HUDEP-2 (cell line): ENCODE results near the gene B3GALT5.
"Not testable (repeated sequence)": the region's sequence is repeated elsewhere in the genome, so short reads cannot be mapped to it uniquely, and the experiment has no call there.

ENCODE experiments used
- DNase-seq, 76 experiments: peaks; one replicate each; lab custom pipeline; 2025; ENCODE audit not compliant: unreplicated experiment in 76 of 76; lab: John Stamatoyannopoulos, UW

Gene B3GALT5

DNA sequence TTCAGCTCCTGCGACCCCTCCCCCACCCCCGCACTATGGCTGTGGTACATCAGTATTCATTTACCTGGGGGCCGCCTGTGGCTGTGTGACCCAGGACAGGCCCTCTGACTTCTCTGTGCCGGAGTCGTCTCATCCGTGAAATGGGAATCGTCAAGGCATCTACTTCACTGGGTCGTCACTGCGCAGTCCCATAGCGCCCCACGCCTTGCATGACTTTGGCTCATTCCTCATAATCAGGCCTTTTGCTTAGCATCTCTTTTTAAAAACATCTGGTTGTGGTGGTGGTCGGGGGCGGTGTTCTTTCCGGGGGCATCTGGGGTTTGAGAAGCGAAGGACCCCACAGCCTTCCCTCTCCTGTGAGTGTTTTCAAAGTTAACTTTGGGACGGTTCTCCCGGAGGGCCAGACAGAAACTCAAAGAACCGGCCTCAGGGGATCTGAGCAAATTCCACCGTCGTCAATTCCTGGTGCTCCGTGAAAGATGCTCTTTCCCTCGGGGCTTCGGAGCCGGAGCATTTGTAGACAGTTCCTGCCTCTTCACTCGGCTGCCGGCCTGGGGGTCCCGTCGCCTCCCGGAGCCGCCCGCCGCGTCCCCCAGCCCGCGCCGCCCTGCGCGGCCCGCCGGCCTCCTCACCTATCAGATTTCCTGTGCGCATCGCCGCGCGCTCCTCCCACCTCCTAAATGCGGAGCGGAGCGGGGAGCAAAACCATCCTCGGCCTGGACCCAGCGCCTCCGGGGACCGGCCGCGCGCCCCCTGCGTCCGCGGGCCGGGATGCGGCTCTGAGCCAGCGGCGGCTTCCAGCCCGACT is at the start of gene B3GALT5:
Gene B3GALT5, plus strand, starts transcription at position 708 of the 808 bp plus-strand sequence. CDS start 47,620 bp downstream, outside the sequence.
- no peak for DNase-seq

- no peak for DNase-seq
Observed at GRCh38 chr21:39564200-39564599, 48.5 kb upstream of the B3GALT5 start.

DNA sequence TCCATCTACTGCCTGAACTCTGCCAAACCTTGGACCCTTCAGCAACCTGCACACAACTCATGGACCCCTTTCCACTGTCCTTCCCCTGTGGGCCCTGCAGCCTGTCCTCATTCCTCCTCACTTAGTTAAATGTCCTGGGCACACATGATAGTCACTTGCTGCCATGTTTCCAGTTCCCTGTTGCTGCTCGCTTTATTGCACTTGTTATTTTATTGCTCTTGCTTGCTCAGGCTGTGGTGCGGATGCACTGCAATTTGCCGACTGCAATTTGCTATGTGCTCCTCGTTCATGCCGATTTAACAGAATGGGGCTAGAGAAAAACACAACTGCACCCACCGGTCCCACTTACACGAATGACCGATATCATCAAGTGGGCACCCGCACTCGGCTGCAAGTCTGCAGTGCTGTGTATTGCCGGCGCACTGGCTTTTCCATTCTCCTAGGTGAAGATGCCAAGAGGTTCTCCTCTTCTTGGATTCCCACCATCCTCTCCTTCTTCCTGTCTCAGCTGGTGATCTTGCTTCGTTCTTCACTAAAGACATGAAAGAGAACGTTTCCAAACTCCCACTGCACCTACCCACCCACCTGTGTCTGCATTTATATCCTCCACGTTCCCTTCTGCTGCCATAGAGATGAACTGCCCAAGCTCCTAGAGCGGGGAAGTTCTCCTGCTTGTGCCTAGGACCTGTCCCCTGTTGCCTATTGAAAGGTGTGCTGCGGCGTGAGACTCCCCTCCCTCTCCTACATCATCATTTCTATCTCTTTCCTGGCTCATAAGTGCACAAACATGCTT is 45.4 kb upstream of the B3GALT5 start:
- no peak for DNase-seq

DNA sequence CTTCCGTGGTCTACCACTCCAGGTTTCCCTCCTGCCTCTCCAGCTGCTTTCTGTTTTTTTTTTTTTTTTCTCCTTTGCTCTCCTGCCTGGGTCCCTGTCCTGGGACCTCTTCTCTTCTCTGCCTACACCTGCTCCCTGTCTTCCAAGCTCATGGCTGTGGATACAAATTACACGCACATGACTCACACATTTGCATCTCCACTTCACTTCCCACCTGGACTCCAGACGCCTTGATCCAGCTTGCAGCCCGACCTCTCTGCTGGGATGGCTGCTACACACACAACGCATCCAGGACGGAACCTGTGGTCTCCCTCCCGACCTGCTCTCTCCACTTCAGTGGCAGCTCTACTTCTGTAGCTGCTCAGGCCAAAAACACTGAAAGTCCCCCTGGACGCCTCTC is 44.4 kb upstream of the B3GALT5 start:
- DNase-seq, result no peak

GRCh38 chr21:39575775-39576174 is 37.0 kb upstream of the B3GALT5 start:
- no peak for DNase-seq

GRCh38 chr21:39576518-39577128 is 36.1 kb upstream of the B3GALT5 start:
- DNase-seq, result no peak

- DNase-seq, result no peak
Observed at GRCh38 chr21:39579734-39580332, 32.9 kb upstream of the B3GALT5 start.

DNA sequence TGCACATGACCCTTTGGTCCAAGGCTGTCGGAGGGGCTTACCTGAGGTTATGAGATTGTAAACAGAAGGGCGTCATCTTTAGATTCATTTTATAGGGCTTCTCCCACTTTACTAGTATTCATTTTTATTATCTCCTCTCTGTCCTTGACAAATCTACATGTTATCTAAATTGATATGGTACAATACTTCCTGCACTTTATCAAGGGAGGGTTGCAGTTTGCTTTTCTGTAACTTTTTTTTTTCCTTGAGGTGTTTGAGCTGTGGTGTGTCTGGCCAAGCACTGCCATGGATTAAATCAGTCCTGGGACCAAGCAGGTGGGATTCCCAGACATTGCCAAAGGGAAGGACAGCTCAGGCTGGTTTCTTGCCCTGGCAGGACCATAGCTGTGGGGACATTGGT is 32.0 kb upstream of the B3GALT5 start:
- no peak for DNase-seq

GRCh38 chr21:39581414-39581813 is 31.3 kb upstream of the B3GALT5 start:
- DNase-seq, result no peak

GRCh38 chr21:39582749-39583148 is 30.0 kb upstream of the B3GALT5 start:
- no peak for DNase-seq

DNA sequence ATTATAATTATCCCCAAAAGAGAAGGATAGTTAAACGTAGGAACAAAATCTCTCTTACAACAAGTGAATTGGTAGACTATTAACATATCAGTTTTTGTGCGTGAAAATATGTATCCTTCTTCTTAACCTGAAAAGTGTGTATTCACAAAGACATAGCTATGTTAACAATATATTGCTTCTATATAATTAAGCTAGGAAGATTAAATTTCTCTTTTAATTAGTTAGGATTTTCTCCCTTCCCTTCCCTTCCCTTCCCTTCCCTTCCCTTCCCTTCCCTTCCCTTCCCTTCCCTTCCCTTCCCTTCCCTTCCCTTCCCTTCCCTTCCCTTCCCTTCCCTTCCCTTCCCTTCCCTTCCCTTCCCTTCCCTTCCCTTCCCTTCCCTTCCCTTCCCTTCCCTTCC is 29.2 kb upstream of the B3GALT5 start:
- DNase-seq, result not testable (repeated sequence)

DNA sequence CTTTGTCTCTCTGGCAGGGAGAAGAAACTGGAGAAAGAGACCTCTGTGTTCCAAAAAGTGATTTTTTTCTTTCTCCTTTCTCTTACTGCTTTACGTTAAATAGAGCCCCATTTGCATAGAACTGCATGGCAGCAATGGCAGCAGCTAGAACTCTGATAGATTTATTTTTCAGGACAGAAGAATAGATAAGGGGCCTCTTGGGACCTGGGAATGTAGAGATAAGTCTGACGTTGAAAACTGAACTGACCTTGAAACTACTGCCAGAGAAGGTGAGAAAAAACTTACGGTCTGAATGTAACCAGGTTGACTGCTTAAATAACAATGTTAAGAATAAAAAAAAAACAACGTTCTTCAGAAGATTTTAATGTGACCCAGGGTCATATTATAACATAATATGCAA is 25.4 kb upstream of the B3GALT5 start:
- DNase-seq, result no peak

DNA sequence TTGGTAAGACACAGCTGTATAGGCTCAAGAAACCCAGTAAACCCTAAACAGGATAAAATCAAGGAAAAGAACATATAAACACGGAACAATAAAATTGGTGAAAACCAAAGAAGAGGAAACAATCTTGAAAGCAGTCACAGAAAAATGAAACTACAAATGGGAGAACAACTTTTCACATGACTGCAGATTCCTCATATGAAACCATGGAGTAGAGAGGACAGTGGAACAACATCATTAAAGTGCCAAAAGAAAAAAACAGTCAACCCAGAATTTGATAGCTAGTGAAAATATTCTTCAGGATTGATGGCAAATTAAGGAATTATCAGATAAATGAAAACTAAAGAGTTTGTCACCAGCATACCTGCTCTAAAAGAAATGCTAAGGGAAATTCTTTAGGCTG is 23.9 kb upstream of the B3GALT5 start:
- DNase-seq, result no peak

DNA sequence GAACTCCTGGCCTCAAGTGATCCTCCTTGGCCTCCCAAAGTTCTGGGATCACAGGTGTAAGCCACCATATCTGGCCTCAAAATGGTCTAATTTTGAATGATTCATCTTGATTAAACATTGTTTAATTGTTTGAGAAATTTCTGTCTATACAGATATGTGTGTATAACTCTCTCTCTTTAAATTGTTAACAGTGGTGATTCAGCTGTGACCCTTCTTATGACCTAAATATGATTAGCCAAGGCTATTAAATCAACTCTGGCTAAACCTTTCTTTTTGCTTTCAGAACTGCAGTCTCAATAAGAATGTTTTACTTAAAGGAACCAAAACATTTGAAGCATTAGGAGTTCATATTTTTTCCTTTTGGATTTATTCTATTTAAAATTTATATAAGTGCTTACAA is 19.2 kb upstream of the B3GALT5 start:
- DNase-seq, result no peak

DNA sequence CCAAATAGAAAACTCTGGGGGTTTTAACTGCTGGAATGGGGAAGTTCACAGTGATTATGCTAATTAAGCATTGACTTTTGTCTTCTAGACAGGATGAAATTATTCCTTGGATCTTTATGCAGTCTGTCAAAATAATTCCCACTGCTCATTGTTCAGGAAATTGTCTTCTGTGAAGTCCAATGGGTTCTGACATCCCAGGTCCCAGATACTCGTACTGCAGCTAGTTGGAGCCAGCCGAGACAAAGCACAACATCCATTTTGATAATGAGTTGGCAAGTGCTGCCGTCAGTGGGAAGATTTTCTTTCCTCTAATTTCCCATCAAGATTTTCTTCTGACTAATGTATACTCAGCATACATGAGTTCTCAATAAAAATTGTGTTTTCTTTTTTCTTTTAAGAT is 17.3 kb upstream of the B3GALT5 start:
- no peak for DNase-seq

GRCh38 chr21:39597595-39597994 is 15.1 kb upstream of the B3GALT5 start:
- DNase-seq, result no peak

GRCh38 chr21:39599191-39599970 is 13.4 kb upstream of the B3GALT5 start:
- no peak for DNase-seq

DNA sequence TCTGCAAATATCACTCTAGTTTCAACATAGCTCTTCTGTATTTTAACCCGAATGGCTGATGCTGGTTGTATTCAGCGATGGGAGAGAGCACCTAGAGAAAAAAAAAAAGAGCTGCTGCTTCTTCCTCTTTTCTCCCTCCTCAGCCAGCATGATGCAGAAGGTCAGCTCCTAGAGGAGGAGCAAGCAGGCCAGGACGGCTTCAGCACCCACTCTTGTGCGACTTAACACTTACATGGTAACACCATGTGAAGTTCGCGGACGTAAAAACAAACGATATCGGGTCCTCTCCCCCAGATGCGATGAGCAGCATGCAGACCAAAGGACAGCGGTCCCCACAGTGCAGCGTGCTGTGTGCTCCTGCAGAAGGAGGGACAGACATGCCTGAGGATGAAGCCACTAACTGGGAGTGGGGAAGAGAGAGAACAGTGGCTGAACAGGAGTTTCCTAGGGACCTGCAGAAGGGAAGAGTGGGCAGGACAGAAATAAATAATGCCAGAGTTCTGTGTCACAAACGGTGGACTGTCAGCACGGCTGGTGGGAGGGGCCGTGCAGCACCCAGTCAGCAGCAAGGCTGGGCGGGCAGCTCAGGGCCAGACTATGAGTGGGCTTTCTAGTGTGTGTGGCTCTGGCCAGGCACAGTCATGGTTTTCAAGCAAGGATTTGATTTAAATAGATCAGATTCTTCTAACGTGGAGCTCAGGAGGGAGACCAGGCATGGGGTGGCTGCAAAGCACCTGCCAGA is 11.4 kb upstream of the B3GALT5 start:
- DNase-seq, result no peak

DNA sequence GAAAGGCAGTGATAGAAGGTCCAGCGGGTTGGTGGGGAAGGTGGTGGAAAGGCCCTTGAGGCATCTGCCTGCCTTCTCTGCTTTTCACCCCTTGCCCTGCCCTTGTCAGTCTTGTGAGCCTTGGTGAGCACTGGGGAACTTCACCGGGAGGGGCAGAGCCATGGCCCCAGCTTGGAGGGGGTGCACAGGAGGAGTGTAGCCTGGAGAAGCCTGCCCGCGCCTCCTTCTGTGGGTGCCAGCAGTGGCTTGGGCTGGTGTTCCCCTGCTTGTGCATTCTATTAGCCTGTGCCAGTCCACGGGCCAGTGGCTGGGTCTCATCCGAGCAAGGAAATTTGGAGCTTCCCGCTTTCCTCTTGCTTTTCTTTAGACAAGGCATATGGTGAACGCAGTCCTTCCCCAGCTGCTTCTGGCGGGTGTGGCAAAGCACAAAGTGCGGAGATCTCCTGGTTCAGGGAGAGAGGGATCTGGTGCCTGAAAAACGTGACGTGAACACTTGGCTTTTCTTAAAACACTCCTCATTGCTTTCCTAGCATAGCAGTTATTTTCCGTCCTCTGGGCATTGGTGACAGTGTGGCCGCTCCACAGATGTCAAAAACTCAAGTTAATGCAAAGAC is 10.6 kb upstream of the B3GALT5 start:
- DNase-seq, result no peak
